HepG2 (cell line): ENCODE results near the gene UBQLN2. TPM values are rescaled to one million over a fixed set of nuclear protein-coding genes. Genes with fewer than 3 reads are reported as not detected.
A peak's percentile ranks its signal among the peaks of the same experiment; 100 is the strongest.

Experiments
- KAT7 ChIP-seq: IDR thresholded peaks from 2 replicates; pipeline ENCODE4 v1.6.1; 2018; ENCODE audit warnings: borderline replicate concordance, missing compliant biosample characterization
- NKX3-1 ChIP-seq: sonication (generic); formaldehyde crosslinking; IDR thresholded peaks from 2 replicates; pipeline ENCODE4 v1.5.0; 2020; ENCODE audit warnings: missing genetic modification reagents
- NR1H2 ChIP-seq: sonication (generic); formaldehyde crosslinking; IDR thresholded peaks from 2 replicates; pipeline ENCODE4 v1.8.1; 2022; ENCODE audit warnings: low read depth, missing genetic modification reagents, borderline replicate concordance
- POLR2AphosphoS5 ChIP-seq: IDR thresholded peaks from 2 replicates; pipeline ENCODE4 v1.6.1; 2012; ENCODE audit warnings: low read depth, low read length
- SAP130 ChIP-seq: IDR thresholded peaks from 2 replicates; pipeline ENCODE4 v1.6.1; 2016; ENCODE audit warnings: low read depth
- SP5 ChIP-seq: IDR thresholded peaks from 2 replicates; pipeline ENCODE4 v1.6.1; 2016; ENCODE audit warnings: low read depth, borderline replicate concordance
- ZFX ChIP-seq: sonication (generic); formaldehyde crosslinking; IDR thresholded peaks from 2 replicates; pipeline ENCODE4 v1.4.0; 2020; ENCODE audit warnings: mild to moderate bottlenecking, low read depth, missing genetic modification reagents, moderate library complexity
- ZMAT3 ChIP-seq: sonication (generic); formaldehyde crosslinking; conservative IDR thresholded peaks from 2 replicates; pipeline ENCODE4 v1.7.0; 2021; ENCODE audit warnings: missing genetic modification reagents
- ZNF282 ChIP-seq: fragments of 450-650 bp; IDR thresholded peaks from 2 replicates; pipeline ENCODE4 v1.6.1; 2018; ENCODE audit not compliant: partially characterized antibody
- polyA plus RNA-seq, 8 experiments: library from polyadenylated mRNA; depleted of rRNA in 3 of 8; stranded (reverse) in 7 of 8; unstranded in 1 of 8; fragments of >200 nt; fragmentation: Illumina TruSeq in 4 of 8; extraction: Trizol in 4 of 8; gene quantifications; 2 replicates each; pipeline versions ENCODE4 v1.2.1 to v1.2.3, GENCODE V29; 2011 to 2016; ENCODE audit warnings: low read depth in 4 of 8, missing spikeins in 1 of 8, mixed read lengths in 1 of 8; ENCODE audit not compliant: insufficient read depth in 1 of 8
- total RNA-seq, 5 experiments: library from RNA; depleted of rRNA; stranded (reverse); fragments of >200 nt; fragmentation: Illumina TruSeq; extraction: Trizol; gene quantifications; 2 replicates each; pipeline ENCODE4 v1.2.3, GENCODE V29; 2016; ENCODE audit warnings: low read depth in 1 of 5
- TF ChIP-seq, protein P1 (sequence below), 2 experiments: fragments of 450-650 bp in 1 of 2; sonication (generic) in 1 of 2; formaldehyde crosslinking in 1 of 2; IDR thresholded peaks; 2 replicates each; pipeline versions ENCODE4 v1.6.1 to v1.8.0; 2016 to 2022; ENCODE audit warnings: antibody characterized with exemption in 1 of 2, mild to moderate bottlenecking in 1 of 2, missing genetic modification reagents in 1 of 2
- TF ChIP-seq, protein P2 (sequence below): sonication (generic); formaldehyde crosslinking; IDR thresholded peaks from 2 replicates; pipeline ENCODE4 v1.4.0; 2020; ENCODE audit warnings: missing genetic modification reagents
- TF ChIP-seq, protein P3 (sequence below): sonication (generic); formaldehyde crosslinking; IDR thresholded peaks from 2 replicates; pipeline ENCODE4 v1.8.1; 2023; ENCODE audit warnings: mild to moderate bottlenecking, inconsistent platforms, moderate library complexity, missing genetic modification reagents, borderline replicate concordance

UBQLN2 gene
- total and polyA plus RNA-seq, 2 of the 13 experiments (the other 11 are each of a cell fraction or from before 2014, with no cell fraction given) = 4.1 to 7.2 TPM

DNA sequence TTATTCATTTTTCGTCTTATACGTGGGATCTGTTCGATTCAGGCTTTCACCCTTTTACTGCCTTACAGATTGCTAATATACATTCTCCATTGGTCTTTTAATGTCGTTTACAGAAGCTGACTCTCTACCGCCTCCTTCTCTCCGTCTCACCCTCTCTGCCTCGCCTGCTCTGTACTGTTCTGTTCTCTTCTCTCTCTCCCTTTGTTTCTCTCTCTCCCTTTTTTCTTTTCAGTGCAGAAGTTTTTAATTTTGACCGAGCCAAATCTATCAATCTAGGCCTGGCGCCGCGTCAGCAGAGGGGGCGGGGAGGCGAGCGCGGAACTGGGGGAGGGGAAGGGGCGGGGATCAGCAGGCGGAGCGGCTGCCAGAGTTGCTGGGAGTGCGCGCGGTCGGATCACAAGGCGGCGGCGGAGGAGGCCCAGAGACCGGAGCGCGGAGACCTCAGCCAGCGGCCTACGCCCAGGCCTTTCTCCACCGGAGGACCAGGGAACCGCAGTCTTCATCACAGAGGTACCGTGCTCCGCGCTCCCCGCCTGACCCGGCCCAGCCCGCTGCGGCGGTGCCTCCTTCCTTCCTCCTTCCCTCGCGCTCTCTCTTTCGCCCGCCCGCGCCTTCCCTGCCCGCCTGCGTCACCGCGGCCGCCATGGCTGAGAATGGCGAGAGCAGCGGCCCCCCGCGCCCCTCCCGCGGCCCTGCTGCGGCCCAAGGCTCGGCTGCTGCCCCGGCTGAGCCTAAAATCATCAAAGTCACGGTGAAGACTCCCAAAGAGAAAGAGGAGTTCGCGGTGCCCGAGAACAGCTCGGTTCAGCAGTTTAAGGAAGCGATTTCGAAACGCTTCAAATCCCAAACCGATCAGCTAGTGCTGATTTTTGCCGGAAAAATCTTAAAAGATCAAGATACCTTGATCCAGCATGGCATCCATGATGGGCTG, at the start of gene UBQLN2 (continued):
- TF ChIP-seq SP5 (CRISPR knock-in tag) (peak; percentile 58; the same call in 1 of the 2 replicates), NKX3-1 (peak; percentile 48; the same call in 1 of the 2 replicates), NR1H2 (CRISPR knock-in tag) (no peak), SAP130 (CRISPR knock-in tag) (peak; percentile 57), ZNF282 (no peak), ZMAT3 (CRISPR knock-in tag) (0 out of 2 replicates have a peak, but pooled peaks have one; percentile 28), KAT7 (peak; percentile 31; the same call in 1 of the 2 replicates), POLR2AphosphoS5 (peak; percentile 60), ZFX (CRISPR knock-in tag) (peak; percentile 90)
- TF ChIP-seq, protein P1, sequence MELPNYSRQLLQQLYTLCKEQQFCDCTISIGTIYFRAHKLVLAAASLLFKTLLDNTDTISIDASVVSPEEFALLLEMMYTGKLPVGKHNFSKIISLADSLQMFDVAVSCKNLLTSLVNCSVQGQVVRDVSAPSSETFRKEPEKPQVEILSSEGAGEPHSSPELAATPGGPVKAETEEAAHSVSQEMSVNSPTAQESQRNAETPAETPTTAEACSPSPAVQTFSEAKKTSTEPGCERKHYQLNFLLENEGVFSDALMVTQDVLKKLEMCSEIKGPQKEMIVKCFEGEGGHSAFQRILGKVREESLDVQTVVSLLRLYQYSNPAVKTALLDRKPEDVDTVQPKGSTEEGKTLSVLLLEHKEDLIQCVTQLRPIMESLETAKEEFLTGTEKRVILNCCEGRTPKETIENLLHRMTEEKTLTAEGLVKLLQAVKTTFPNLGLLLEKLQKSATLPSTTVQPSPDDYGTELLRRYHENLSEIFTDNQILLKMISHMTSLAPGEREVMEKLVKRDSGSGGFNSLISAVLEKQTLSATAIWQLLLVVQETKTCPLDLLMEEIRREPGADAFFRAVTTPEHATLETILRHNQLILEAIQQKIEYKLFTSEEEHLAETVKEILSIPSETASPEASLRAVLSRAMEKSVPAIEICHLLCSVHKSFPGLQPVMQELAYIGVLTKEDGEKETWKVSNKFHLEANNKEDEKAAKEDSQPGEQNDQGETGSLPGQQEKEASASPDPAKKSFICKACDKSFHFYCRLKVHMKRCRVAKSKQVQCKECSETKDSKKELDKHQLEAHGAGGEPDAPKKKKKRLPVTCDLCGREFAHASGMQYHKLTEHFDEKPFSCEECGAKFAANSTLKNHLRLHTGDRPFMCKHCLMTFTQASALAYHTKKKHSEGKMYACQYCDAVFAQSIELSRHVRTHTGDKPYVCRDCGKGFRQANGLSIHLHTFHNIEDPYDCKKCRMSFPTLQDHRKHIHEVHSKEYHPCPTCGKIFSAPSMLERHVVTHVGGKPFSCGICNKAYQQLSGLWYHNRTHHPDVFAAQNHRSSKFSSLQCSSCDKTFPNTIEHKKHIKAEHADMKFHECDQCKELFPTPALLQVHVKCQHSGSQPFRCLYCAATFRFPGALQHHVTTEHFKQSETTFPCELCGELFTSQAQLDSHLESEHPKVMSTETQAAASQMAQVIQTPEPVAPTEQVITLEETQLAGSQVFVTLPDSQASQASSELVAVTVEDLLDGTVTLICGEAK (IDR thresholded peaks at IDR 0.05) = no peak
- TF ChIP-seq, protein P1 (CRISPR knock-in tag; IDR thresholded peaks at IDR 0.05) = 0 out of 2 replicates have a peak, but pooled peaks have one; percentile 29
- TF ChIP-seq, protein P2, sequence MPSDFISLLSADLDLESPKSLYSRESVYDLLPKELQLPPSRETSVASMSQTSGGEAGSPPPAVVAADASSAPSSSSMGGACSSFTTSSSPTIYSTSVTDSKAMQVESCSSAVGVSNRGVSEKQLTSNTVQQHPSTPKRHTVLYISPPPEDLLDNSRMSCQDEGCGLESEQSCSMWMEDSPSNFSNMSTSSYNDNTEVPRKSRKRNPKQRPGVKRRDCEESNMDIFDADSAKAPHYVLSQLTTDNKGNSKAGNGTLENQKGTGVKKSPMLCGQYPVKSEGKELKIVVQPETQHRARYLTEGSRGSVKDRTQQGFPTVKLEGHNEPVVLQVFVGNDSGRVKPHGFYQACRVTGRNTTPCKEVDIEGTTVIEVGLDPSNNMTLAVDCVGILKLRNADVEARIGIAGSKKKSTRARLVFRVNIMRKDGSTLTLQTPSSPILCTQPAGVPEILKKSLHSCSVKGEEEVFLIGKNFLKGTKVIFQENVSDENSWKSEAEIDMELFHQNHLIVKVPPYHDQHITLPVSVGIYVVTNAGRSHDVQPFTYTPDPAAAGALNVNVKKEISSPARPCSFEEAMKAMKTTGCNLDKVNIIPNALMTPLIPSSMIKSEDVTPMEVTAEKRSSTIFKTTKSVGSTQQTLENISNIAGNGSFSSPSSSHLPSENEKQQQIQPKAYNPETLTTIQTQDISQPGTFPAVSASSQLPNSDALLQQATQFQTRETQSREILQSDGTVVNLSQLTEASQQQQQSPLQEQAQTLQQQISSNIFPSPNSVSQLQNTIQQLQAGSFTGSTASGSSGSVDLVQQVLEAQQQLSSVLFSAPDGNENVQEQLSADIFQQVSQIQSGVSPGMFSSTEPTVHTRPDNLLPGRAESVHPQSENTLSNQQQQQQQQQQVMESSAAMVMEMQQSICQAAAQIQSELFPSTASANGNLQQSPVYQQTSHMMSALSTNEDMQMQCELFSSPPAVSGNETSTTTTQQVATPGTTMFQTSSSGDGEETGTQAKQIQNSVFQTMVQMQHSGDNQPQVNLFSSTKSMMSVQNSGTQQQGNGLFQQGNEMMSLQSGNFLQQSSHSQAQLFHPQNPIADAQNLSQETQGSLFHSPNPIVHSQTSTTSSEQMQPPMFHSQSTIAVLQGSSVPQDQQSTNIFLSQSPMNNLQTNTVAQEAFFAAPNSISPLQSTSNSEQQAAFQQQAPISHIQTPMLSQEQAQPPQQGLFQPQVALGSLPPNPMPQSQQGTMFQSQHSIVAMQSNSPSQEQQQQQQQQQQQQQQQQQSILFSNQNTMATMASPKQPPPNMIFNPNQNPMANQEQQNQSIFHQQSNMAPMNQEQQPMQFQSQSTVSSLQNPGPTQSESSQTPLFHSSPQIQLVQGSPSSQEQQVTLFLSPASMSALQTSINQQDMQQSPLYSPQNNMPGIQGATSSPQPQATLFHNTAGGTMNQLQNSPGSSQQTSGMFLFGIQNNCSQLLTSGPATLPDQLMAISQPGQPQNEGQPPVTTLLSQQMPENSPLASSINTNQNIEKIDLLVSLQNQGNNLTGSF (CRISPR knock-in tag) = 0 out of 2 replicates have a peak, but pooled peaks have one; percentile 46
- TF ChIP-seq, protein P3, sequence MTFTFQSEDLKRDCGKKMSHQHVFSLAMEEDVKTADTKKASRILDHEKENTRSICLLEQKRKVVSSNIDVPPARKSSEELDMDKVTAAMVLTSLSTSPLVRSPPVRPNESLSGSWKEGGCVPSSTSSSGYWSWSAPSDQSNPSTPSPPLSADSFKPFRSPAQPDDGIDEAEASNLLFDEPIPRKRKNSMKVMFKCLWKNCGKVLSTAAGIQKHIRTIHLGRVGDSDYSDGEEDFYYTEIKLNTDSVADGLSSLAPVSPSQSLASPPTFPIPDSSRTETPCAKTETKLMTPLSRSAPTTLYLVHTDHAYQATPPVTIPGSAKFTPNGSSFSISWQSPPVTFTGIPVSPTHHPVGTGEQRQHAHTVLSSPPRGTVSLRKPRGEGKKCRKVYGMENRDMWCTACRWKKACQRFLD = no peak
